ENCODE results near the gene PSME2.

DNA sequence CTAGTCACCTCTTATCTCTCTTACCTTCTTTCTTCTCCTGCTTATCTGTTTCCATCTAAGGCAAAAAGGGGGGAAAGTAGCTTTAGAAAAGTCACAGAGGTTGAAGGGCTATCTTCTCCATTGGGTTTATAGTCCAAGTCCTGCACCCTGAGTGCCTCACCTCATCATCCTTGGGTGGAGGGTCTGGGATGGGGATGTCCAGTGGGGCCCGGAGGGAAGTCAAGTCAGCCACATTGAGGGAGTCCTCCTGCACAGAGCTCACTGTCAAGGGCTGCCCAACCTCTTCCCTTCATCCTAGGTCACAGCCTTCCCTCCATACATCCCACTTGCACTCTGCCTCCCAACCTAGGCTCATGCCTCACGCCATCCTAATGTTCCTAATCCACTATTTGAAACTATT is 1.2 kb downstream of the PSME2 start:
- no peak for TF ChIP-seq GFI1B (tag by site-specific recombination; IDR thresholded peaks at IDR 0.05)
- no peak for TF ChIP-seq ZNF792 (tag by site-specific recombination; IDR thresholded peaks at IDR 0.05)
- TF ChIP-seq, protein P1, sequence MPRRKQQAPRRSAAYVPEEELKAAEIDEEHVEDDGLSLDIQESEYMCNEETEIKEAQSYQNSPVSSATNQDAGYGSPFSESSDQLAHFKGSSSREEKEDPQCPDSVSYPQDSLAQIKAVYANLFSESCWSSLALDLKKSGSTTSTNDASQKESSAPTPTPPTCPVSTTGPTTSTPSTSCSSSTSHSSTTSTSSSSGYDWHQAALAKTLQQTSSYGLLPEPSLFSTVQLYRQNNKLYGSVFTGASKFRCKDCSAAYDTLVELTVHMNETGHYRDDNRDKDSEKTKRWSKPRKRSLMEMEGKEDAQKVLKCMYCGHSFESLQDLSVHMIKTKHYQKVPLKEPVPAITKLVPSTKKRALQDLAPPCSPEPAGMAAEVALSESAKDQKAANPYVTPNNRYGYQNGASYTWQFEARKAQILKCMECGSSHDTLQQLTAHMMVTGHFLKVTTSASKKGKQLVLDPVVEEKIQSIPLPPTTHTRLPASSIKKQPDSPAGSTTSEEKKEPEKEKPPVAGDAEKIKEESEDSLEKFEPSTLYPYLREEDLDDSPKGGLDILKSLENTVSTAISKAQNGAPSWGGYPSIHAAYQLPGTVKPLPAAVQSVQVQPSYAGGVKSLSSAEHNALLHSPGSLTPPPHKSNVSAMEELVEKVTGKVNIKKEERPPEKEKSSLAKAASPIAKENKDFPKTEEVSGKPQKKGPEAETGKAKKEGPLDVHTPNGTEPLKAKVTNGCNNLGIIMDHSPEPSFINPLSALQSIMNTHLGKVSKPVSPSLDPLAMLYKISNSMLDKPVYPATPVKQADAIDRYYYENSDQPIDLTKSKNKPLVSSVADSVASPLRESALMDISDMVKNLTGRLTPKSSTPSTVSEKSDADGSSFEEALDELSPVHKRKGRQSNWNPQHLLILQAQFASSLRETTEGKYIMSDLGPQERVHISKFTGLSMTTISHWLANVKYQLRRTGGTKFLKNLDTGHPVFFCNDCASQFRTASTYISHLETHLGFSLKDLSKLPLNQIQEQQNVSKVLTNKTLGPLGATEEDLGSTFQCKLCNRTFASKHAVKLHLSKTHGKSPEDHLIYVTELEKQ (tag by site-specific recombination; IDR thresholded peaks at IDR 0.05; ENCODE audit: borderline replicate concordance) = no peak
- TF ChIP-seq, protein P2, sequence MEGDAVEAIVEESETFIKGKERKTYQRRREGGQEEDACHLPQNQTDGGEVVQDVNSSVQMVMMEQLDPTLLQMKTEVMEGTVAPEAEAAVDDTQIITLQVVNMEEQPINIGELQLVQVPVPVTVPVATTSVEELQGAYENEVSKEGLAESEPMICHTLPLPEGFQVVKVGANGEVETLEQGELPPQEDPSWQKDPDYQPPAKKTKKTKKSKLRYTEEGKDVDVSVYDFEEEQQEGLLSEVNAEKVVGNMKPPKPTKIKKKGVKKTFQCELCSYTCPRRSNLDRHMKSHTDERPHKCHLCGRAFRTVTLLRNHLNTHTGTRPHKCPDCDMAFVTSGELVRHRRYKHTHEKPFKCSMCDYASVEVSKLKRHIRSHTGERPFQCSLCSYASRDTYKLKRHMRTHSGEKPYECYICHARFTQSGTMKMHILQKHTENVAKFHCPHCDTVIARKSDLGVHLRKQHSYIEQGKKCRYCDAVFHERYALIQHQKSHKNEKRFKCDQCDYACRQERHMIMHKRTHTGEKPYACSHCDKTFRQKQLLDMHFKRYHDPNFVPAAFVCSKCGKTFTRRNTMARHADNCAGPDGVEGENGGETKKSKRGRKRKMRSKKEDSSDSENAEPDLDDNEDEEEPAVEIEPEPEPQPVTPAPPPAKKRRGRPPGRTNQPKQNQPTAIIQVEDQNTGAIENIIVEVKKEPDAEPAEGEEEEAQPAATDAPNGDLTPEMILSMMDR (tag by site-specific recombination; IDR thresholded peaks at IDR 0.05) = no peak
- no peak for TF ChIP-seq ZNF560 (tag by site-specific recombination; IDR thresholded peaks at IDR 0.05; ENCODE audit: borderline replicate concordance)
- TF ChIP-seq TCF7L2 (IDR thresholded peaks at IDR 0.05; ENCODE audit: borderline replicate concordance, low read depth, low read length) = no peak
- no peak for TF ChIP-seq GLIS2 (tag by site-specific recombination; IDR thresholded peaks at IDR 0.05)
- TF ChIP-seq, protein P3, sequence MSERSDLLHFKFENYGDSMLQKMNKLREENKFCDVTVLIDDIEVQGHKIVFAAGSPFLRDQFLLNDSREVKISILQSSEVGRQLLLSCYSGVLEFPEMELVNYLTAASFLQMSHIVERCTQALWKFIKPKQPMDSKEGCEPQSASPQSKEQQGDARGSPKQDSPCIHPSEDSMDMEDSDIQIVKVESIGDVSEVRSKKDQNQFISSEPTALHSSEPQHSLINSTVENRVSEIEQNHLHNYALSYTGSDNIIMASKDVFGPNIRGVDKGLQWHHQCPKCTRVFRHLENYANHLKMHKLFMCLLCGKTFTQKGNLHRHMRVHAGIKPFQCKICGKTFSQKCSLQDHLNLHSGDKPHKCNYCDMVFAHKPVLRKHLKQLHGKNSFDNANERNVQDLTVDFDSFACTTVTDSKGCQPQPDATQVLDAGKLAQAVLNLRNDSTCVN (tag by site-specific recombination; optimal IDR thresholded peaks at IDR 0.05) = no peak
- TF ChIP-seq HOXA7 (CRISPR knock-in tag; IDR thresholded peaks at IDR 0.05; ENCODE audit: borderline replicate concordance) = no peak
- no peak for TF ChIP-seq ZFHX2 (tag by site-specific recombination; conservative IDR thresholded peaks at IDR 0.05)
- TF ChIP-seq, protein P4, sequence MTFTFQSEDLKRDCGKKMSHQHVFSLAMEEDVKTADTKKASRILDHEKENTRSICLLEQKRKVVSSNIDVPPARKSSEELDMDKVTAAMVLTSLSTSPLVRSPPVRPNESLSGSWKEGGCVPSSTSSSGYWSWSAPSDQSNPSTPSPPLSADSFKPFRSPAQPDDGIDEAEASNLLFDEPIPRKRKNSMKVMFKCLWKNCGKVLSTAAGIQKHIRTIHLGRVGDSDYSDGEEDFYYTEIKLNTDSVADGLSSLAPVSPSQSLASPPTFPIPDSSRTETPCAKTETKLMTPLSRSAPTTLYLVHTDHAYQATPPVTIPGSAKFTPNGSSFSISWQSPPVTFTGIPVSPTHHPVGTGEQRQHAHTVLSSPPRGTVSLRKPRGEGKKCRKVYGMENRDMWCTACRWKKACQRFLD (tag by site-specific recombination; IDR thresholded peaks at IDR 0.05) = no peak
- no peak for TF ChIP-seq SP2 (tag by site-specific recombination; IDR thresholded peaks at IDR 0.05)
- no peak for TF ChIP-seq SETDB1 (IDR thresholded peaks at IDR 0.05; ENCODE audit: insufficient read length, low read length)
- TF ChIP-seq, protein P5, sequence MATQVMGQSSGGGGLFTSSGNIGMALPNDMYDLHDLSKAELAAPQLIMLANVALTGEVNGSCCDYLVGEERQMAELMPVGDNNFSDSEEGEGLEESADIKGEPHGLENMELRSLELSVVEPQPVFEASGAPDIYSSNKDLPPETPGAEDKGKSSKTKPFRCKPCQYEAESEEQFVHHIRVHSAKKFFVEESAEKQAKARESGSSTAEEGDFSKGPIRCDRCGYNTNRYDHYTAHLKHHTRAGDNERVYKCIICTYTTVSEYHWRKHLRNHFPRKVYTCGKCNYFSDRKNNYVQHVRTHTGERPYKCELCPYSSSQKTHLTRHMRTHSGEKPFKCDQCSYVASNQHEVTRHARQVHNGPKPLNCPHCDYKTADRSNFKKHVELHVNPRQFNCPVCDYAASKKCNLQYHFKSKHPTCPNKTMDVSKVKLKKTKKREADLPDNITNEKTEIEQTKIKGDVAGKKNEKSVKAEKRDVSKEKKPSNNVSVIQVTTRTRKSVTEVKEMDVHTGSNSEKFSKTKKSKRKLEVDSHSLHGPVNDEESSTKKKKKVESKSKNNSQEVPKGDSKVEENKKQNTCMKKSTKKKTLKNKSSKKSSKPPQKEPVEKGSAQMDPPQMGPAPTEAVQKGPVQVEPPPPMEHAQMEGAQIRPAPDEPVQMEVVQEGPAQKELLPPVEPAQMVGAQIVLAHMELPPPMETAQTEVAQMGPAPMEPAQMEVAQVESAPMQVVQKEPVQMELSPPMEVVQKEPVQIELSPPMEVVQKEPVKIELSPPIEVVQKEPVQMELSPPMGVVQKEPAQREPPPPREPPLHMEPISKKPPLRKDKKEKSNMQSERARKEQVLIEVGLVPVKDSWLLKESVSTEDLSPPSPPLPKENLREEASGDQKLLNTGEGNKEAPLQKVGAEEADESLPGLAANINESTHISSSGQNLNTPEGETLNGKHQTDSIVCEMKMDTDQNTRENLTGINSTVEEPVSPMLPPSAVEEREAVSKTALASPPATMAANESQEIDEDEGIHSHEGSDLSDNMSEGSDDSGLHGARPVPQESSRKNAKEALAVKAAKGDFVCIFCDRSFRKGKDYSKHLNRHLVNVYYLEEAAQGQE (tag by site-specific recombination; IDR thresholded peaks at IDR 0.05) = no peak
